Measurements from ENCODE around the gene ECT2L. TPM values are rescaled to one million over a fixed set of nuclear protein-coding genes. Genes with fewer than 3 reads are reported as not detected.

The ECT2L gene
- total RNA-seq, 1 experiment from 2014 or later, result not detected

DNA sequence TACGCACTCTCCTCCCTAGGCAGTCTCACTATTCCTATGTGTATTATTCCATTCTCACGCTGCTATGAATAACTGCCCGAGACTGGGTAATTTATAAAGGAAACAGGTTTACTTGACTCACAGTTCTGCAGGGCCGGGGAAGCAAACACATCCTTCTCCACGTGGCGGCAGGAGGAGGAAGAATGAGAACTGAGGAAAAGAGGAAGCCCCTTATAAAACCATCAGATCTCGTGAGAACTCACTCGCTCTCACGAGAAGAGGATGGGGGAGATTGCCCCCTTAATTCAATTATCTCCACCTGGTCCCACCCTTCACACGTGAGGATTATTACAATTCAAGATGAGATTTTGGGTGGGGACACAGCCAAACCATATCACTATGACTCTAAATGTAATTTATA lies 61.9 kb downstream of the ECT2L start:
- TF ChIP-seq, protein P1, sequence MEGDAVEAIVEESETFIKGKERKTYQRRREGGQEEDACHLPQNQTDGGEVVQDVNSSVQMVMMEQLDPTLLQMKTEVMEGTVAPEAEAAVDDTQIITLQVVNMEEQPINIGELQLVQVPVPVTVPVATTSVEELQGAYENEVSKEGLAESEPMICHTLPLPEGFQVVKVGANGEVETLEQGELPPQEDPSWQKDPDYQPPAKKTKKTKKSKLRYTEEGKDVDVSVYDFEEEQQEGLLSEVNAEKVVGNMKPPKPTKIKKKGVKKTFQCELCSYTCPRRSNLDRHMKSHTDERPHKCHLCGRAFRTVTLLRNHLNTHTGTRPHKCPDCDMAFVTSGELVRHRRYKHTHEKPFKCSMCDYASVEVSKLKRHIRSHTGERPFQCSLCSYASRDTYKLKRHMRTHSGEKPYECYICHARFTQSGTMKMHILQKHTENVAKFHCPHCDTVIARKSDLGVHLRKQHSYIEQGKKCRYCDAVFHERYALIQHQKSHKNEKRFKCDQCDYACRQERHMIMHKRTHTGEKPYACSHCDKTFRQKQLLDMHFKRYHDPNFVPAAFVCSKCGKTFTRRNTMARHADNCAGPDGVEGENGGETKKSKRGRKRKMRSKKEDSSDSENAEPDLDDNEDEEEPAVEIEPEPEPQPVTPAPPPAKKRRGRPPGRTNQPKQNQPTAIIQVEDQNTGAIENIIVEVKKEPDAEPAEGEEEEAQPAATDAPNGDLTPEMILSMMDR (IDR thresholded peaks at IDR 0.05; ENCODE audit: insufficient read depth in 1 of 2, low read depth in 1 of 2, low read length in 1 of 2, severe bottlenecking in 1 of 2, unreplicated experiment in 1 of 2), result no peak
- no peak overlapping the region for H3K4me3 Mint-ChIP-seq (ENCODE audit: unreplicated experiment)
- H3K9me3 Mint-ChIP-seq (ENCODE audit: unreplicated experiment), result no peaks in the 10 kb centered on the region
- Histone ChIP-seq H3K4me1 (no peaks in the 10 kb centered on the region), H3K4me3 (ENCODE audit: low read depth, low read length) (no peak overlapping the region), H3K36me3 (ENCODE audit: control insufficient read depth, insufficient read depth, low read length) (no peaks in the 10 kb centered on the region), H3K9me3 (no peaks in the 10 kb centered on the region), H3K27me3 (replicated peaks; ENCODE audit: control insufficient read depth, insufficient read depth, low read length) (no peaks in the 10 kb centered on the region)
- no peaks in the 10 kb centered on the region for H3K4me1 Mint-ChIP-seq (ENCODE audit: low read depth, unreplicated experiment)
- POLR2A ChIA-PET, result no interaction called here
- CTCF ChIA-PET, result no interaction called here
- DNase-seq, result no peak
- intact Hi-C loops (cut with micrococcal nuclease; ENCODE audit: unreplicated experiment), result no loop called here
- H3K27ac Mint-ChIP-seq (ENCODE audit: unreplicated experiment), result no peak overlapping the region
- H3K36me3 Mint-ChIP-seq (ENCODE audit: insufficient read depth, unreplicated experiment), result no peaks in the 10 kb centered on the region
- peaks cover 2% of the 10 kb centered on the region for H3K27me3 Mint-ChIP-seq (ENCODE audit: insufficient read depth, unreplicated experiment)
- no TSS peak for BruUV-seq (replicated peaks)

DNA sequence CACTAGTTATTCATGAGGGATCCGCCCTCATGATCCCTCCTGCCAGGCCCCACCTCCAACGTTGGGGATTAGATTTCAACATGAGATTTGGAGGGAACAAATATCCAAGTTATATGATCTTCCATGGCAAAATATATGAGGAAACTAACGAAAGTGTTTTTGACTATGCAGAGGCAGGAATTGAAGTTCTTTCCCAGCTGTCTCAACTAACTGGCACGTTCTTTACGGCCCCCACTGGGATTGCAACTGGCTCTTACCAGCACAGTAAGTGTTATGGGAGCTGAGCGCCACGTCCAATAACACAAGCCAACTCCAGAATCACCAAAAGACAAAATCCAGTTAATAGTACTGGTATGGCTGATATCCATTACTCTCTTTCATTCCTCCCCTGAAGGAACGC lies 66.6 kb downstream of the ECT2L start:
- no peak for DNase-seq
- no peaks in the 10 kb centered on the region for H3K4me1 ChIP-seq
- H3K4me3 ChIP-seq (ENCODE audit: low read depth, low read length), result no peak overlapping the region
- no peaks in the 10 kb centered on the region for H3K27me3 Mint-ChIP-seq (ENCODE audit: insufficient read depth, unreplicated experiment)
- H3K27ac Mint-ChIP-seq (ENCODE audit: unreplicated experiment), result no peak overlapping the region
- no peaks in the 10 kb centered on the region for H3K9me3 ChIP-seq
- H3K9me3 Mint-ChIP-seq (ENCODE audit: unreplicated experiment), result no peaks in the 10 kb centered on the region
- intact Hi-C loops (cut with micrococcal nuclease; ENCODE audit: unreplicated experiment), result no loop called here
- no TSS peak for BruUV-seq (replicated peaks)
- POLR2A ChIA-PET, result no interaction called here
- H3K27me3 ChIP-seq (replicated peaks; ENCODE audit: control insufficient read depth, insufficient read depth, low read length), result no peaks in the 10 kb centered on the region
- CTCF ChIA-PET, result no interaction called here
- H3K36me3 Mint-ChIP-seq (ENCODE audit: insufficient read depth, unreplicated experiment), result no peaks in the 10 kb centered on the region
- H3K36me3 ChIP-seq (ENCODE audit: control insufficient read depth, insufficient read depth, low read length), result no peaks in the 10 kb centered on the region
- TF ChIP-seq, protein P1 (IDR thresholded peaks at IDR 0.05; ENCODE audit: insufficient read depth in 1 of 2, low read depth in 1 of 2, low read length in 1 of 2, severe bottlenecking in 1 of 2, unreplicated experiment in 1 of 2), result no peak
- H3K4me1 Mint-ChIP-seq (ENCODE audit: low read depth, unreplicated experiment), result no peaks in the 10 kb centered on the region
- H3K4me3 Mint-ChIP-seq (ENCODE audit: unreplicated experiment), result no peak overlapping the region

DNA sequence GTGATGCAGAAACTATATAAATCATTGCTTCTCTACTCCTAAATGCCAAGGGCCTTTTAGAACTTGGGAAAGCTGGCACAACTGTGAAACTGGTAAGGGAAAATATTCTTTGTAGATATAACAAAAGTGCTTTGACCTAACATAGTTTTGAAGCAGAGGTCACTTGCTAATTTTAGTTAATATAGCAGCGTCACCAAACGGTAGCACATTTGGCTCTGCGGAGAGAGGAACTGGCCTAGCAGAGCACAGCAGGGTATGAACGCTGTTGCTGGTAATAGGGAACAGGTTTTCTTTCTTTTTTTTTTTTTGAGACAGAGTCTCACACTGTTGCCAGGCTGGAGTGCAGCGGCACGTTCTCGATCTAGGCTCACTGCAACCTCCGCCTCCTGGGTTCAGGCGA lies 67.4 kb downstream of the ECT2L start:
- TF ChIP-seq, protein P1 (IDR thresholded peaks at IDR 0.05; ENCODE audit: insufficient read depth in 1 of 2, low read depth in 1 of 2, low read length in 1 of 2, severe bottlenecking in 1 of 2, unreplicated experiment in 1 of 2), result no peak
- H3K36me3 Mint-ChIP-seq (ENCODE audit: insufficient read depth, unreplicated experiment), result no peaks in the 10 kb centered on the region
- Histone ChIP-seq H3K4me3 (ENCODE audit: low read depth, low read length) (no peak overlapping the region), H3K36me3 (ENCODE audit: control insufficient read depth, insufficient read depth, low read length) (no peaks in the 10 kb centered on the region), H3K9me3 (no peaks in the 10 kb centered on the region), H3K4me1 (no peaks in the 10 kb centered on the region), H3K27me3 (replicated peaks; ENCODE audit: control insufficient read depth, insufficient read depth, low read length) (no peaks in the 10 kb centered on the region)
- DNase-seq, result no peak
- ChIA-PET CTCF (no interaction called here), POLR2A (no interaction called here)
- intact Hi-C loops (cut with micrococcal nuclease; ENCODE audit: unreplicated experiment), result no loop called here
- H3K27me3 Mint-ChIP-seq (ENCODE audit: insufficient read depth, unreplicated experiment), result no peaks in the 10 kb centered on the region
- no peaks in the 10 kb centered on the region for H3K4me1 Mint-ChIP-seq (ENCODE audit: low read depth, unreplicated experiment)
- no peak overlapping the region for H3K27ac Mint-ChIP-seq (ENCODE audit: unreplicated experiment)
- no peak overlapping the region for H3K4me3 Mint-ChIP-seq (ENCODE audit: unreplicated experiment)
- no TSS peak for BruUV-seq (replicated peaks)
- no peaks in the 10 kb centered on the region for H3K9me3 Mint-ChIP-seq (ENCODE audit: unreplicated experiment)

Data from Caco-2 (cell line).